Astrocyte of the spinal cord (primary cell): ENCODE measurements around the gene ANXA4.

ENCODE experiments used
- DNase-seq: peaks from one replicate; pipeline ENCODE4 v3.0.0; 2011; ENCODE audit warnings: low read depth, low spot score
- H3K4me3 ChIP-seq: 2 replicates; pipeline ENCODE4 v1.5.1; 2011; ENCODE audit warnings: low read depth, mild to moderate bottlenecking, low read length, moderate library complexity
- CTCF ChIP-seq: IDR thresholded peaks from 2 replicates; pipeline ENCODE4 v1.5.1; 2012; ENCODE audit warnings: low read depth, mild to moderate bottlenecking, low read length, inconsistent platforms
- in situ Hi-C: cut with HindIII; loops from 2 replicates; pipeline ENCODE4 v1.10.0; 2017; ENCODE audit warnings: low sequenced_read_pairs

Gene ANXA4

GRCh38 chr2:69848186-69848790 is 106.4 kb downstream of the ANXA4 start:
- TF ChIP-seq CTCF = no peak
- in situ Hi-C loops = no loop called here
- DNase-seq = no peak
- no peak overlapping the region for H3K4me3 ChIP-seq

GRCh38 chr2:69858261-69858660 is 116.3 kb downstream of the ANXA4 start:
- in situ Hi-C loops = no loop called here
- no peak for TF ChIP-seq CTCF
- no peak for DNase-seq
- H3K4me3 ChIP-seq = no peak overlapping the region

- H3K4me3 ChIP-seq = no peak overlapping the region
- no peak for TF ChIP-seq CTCF
- no peak for DNase-seq
- in situ Hi-C loops = no loop called here
Measured at GRCh38 chr2:69863298-69863697, 121.4 kb downstream of the ANXA4 start.
